ENCODE data around the gene LRCH3. TPM values are rescaled to one million over a fixed set of nuclear protein-coding genes. Genes with fewer than 3 reads are reported as not detected.
"Not testable (repeated sequence)": the region's sequence is repeated elsewhere in the genome, so short reads cannot be mapped to it uniquely, and the experiment has no call there.

Gene LRCH3
- total RNA-seq, 1 experiment from 2014 or later, result 56.4 TPM

- no peak for DNase-seq
- Histone ChIP-seq H3K9ac (ENCODE audit: extremely low read depth, insufficient read length, low read length) (no peak overlapping the region), H3K4ac (ENCODE audit: low read depth, low read length) (no peak overlapping the region), H2BK120ac (ENCODE audit: low read depth, low read length, poor library complexity, severe bottlenecking) (no peak overlapping the region), H3K27ac (ENCODE audit: insufficient read length, low read depth, low read length) (no peak overlapping the region), H3K18ac (ENCODE audit: insufficient read length, low read depth, low read length) (no peak overlapping the region), H3K23me2 (ENCODE audit: insufficient read length, low read depth, low read length, poor library complexity, severe bottlenecking) (no peaks in the 10 kb centered on the region), H3K4me2 (ENCODE audit: insufficient read depth, insufficient read length, low read length) (no peak overlapping the region), H3K14ac (ENCODE audit: insufficient read depth, low read length) (no peak overlapping the region), H3K79me2 (ENCODE audit: insufficient read depth, low read length) (no peaks in the 10 kb centered on the region), H3K4me1 (ENCODE audit: insufficient read depth, low read length) (no peaks in the 10 kb centered on the region; the same call in 1 of the 2 replicates), H3K56ac (ENCODE audit: insufficient read length, low read depth, low read length) (no peak overlapping the region), H2BK12ac (ENCODE audit: insufficient read length, low read depth, low read length) (no peak overlapping the region), H4K8ac (replicated peaks; ENCODE audit: insufficient read length, low read depth, low read length) (no peak overlapping the region), H3K9me3 (ENCODE audit: control insufficient read depth, low read depth, low read length) (no peaks in the 10 kb centered on the region), H2BK15ac (ENCODE audit: low read depth, low read length) (no peak overlapping the region), H3K23ac (ENCODE audit: insufficient read length, low read depth, low read length) (no peak overlapping the region), H3K27me3 (ENCODE audit: insufficient read depth, low read length) (no peaks in the 10 kb centered on the region), H4K20me1 (ENCODE audit: control insufficient read depth, insufficient read depth, insufficient read length) (no peaks in the 10 kb centered on the region), H4K91ac (ENCODE audit: insufficient read length, low read depth, low read length) (no peak overlapping the region), H3K79me1 (ENCODE audit: insufficient read depth, low read depth, low read length, poor library complexity, severe bottlenecking) (no peaks in the 10 kb centered on the region), H2BK5ac (ENCODE audit: insufficient read length, low read length) (no peak overlapping the region), H4K5ac (ENCODE audit: insufficient read length, low read depth, low read length) (no peak overlapping the region), H2AFZ (ENCODE audit: low read length) (no peak overlapping the region), H2AK5ac (ENCODE audit: insufficient read length, low read length) (no peak overlapping the region), H3T11ph (ENCODE audit: low read length) (no peak overlapping the region), H2BK20ac (ENCODE audit: low read depth, low read length, poor library complexity, severe bottlenecking) (no peak overlapping the region)
- H3K4me3 Mint-ChIP-seq, result no peak overlapping the region
- no peaks in the 10 kb centered on the region; a peak in 1 of 5 replicates for H3K9me3 Mint-ChIP-seq
- 0 out of 2 replicates have a peak, but pooled peaks cover 2% of the 10 kb centered on the region for H3K27me3 Mint-ChIP-seq (ENCODE audit: low read depth)
- WGBS (ENCODE audit: extremely low coverage, insufficient read length, low lambda C conversion rate), result no CpG with 5 or more reads among the region's 2 CpGs
- peaks cover 5 to 7% of the 10 kb centered on the region in 2 experiments; a peak in 3 of 4 replicates for H3K4me1 Mint-ChIP-seq
- no peaks in the 10 kb centered on the region for H3K36me3 Mint-ChIP-seq (ENCODE audit: insufficient read depth in 1 of 3, low read depth in 3 of 3)
- H3K27ac Mint-ChIP-seq, result no peak overlapping the region
- no peak for TF ChIP-seq CTCF (conservative IDR thresholded peaks at IDR 0.05)
Measured at GRCh38 chr3:197907196-197907595, 116.1 kb downstream of the LRCH3 start.

- not testable (repeated sequence) for H2AK5ac ChIP-seq (ENCODE audit: insufficient read length, low read length); DNase-seq; H4K5ac ChIP-seq (ENCODE audit: insufficient read length, low read depth, low read length); H2BK120ac ChIP-seq (ENCODE audit: low read depth, low read length, poor library complexity, severe bottlenecking); H3K27ac ChIP-seq (ENCODE audit: insufficient read length, low read depth, low read length); H3K4me1 ChIP-seq (ENCODE audit: insufficient read depth, low read length); H3K14ac ChIP-seq (ENCODE audit: insufficient read depth, low read length); H2BK5ac ChIP-seq (ENCODE audit: insufficient read length, low read length); H3T11ph ChIP-seq (ENCODE audit: low read length); H2BK20ac ChIP-seq (ENCODE audit: low read depth, low read length, poor library complexity, severe bottlenecking); H3K23ac ChIP-seq (ENCODE audit: insufficient read length, low read depth, low read length); H3K4me2 ChIP-seq (ENCODE audit: insufficient read depth, insufficient read length, low read length); H3K23me2 ChIP-seq (ENCODE audit: insufficient read length, low read depth, low read length, poor library complexity, severe bottlenecking); H2BK15ac ChIP-seq (ENCODE audit: low read depth, low read length); H3K79me1 ChIP-seq (ENCODE audit: insufficient read depth, low read depth, low read length, poor library complexity, severe bottlenecking); H2AFZ ChIP-seq (ENCODE audit: low read length); H3K9me3 Mint-ChIP-seq; H3K56ac ChIP-seq (ENCODE audit: insufficient read length, low read depth, low read length); H3K4ac ChIP-seq (ENCODE audit: low read depth, low read length); H3K4me3 Mint-ChIP-seq; H3K36me3 Mint-ChIP-seq (ENCODE audit: insufficient read depth in 1 of 3, low read depth in 3 of 3); H3K27ac Mint-ChIP-seq; H3K18ac ChIP-seq (ENCODE audit: insufficient read length, low read depth, low read length); H3K27me3 ChIP-seq (ENCODE audit: insufficient read depth, low read length); H3K9ac ChIP-seq (ENCODE audit: extremely low read depth, insufficient read length, low read length); H4K91ac ChIP-seq (ENCODE audit: insufficient read length, low read depth, low read length); H3K79me2 ChIP-seq (ENCODE audit: insufficient read depth, low read length); H3K27me3 Mint-ChIP-seq (ENCODE audit: low read depth); H4K20me1 ChIP-seq (ENCODE audit: control insufficient read depth, insufficient read depth, insufficient read length); H2BK12ac ChIP-seq (ENCODE audit: insufficient read length, low read depth, low read length); H3K9me3 ChIP-seq (ENCODE audit: control insufficient read depth, low read depth, low read length); H4K8ac ChIP-seq (replicated peaks; ENCODE audit: insufficient read length, low read depth, low read length)
- WGBS (ENCODE audit: extremely low coverage, insufficient read length, low lambda C conversion rate), result no CpG with 5 or more reads among the region's 2 CpGs
- peaks cover 17 to 19% of the 10 kb centered on the region in 2 experiments for H3K4me1 Mint-ChIP-seq
Measured at GRCh38 chr3:197908550-197908949, 117.5 kb downstream of the LRCH3 start.
